HG02798 (cell line): ENCODE results near the gene CCDC70.
"Not testable (repeated sequence)": the region's sequence is repeated elsewhere in the genome, so short reads cannot be mapped to it uniquely, and the experiment has no call there.

Source experiments
- ATAC-seq: cut with Tn5 transposase; IDR thresholded peaks from one replicate; pipeline ENCODE4 v1.9.1; 2021; ENCODE audit warnings: mild to moderate bottlenecking; ENCODE audit not compliant: unreplicated experiment, poor library complexity

CCDC70 gene

GRCh38 chr13:51900471-51900870, 38.7 kb downstream of the CCDC70 start:
- no peak for ATAC-seq

GRCh38 chr13:51902776-51903175, 41.0 kb downstream of the CCDC70 start:
- no peak for ATAC-seq

- no peak for ATAC-seq
Observed at GRCh38 chr13:51905787-51906186, 44.0 kb downstream of the CCDC70 start.

GRCh38 chr13:51906581-51906980, 44.8 kb downstream of the CCDC70 start:
- no peak for ATAC-seq

GRCh38 chr13:51907040-51907732, 45.4 kb downstream of the CCDC70 start:
- ATAC-seq, result no peak

GRCh38 chr13:51909265-51909664, 47.5 kb downstream of the CCDC70 start:
- ATAC-seq, result not testable (repeated sequence)

GRCh38 chr13:51910508-51910907, 48.7 kb downstream of the CCDC70 start:
- no peak for ATAC-seq

GRCh38 chr13:51912091-51912490, 50.3 kb downstream of the CCDC70 start:
- ATAC-seq, result no peak

- no peak for ATAC-seq
Observed at GRCh38 chr13:51912511-51913225, 50.9 kb downstream of the CCDC70 start.

GRCh38 chr13:51913421-51914136, 51.8 kb downstream of the CCDC70 start:
- no peak for ATAC-seq

- ATAC-seq, result no peak
Observed at GRCh38 chr13:51914137-51914493, 52.3 kb downstream of the CCDC70 start.
